HFF-Myc (cell line): ENCODE data around the gene SBNO2.

Experiments used
- DNase-seq: peaks from one replicate; pipeline ENCODE4 v3.0.0-alpha.2; 2011; ENCODE audit warnings: low read depth; ENCODE audit errors: extremely low read depth
- H3K4me3 ChIP-seq: replicated peaks from 2 replicates; pipeline ENCODE4 v1.5.1; 2011; ENCODE audit warnings: low read depth, mild to moderate bottlenecking, control low read depth, low read length
- CTCF ChIP-seq: IDR thresholded peaks from 2 replicates; pipeline ENCODE4 v1.5.1; 2012; ENCODE audit warnings: mild to moderate bottlenecking, low read depth, low read length, control low read depth; ENCODE audit errors: missing control alignments

SBNO2 gene

GRCh38 chr19:1105008-1105872 lies 68.8 kb downstream of the SBNO2 start:
- TF ChIP-seq CTCF = no peak
- no peak for DNase-seq
- peak overlapping the region; percentile 63 for H3K4me3 ChIP-seq

- peak overlapping the region; percentile 63 for H3K4me3 ChIP-seq
- DNase-seq = no peak
- TF ChIP-seq CTCF = no peak
Measured at GRCh38 chr19:1104311-1105007, 69.6 kb downstream of the SBNO2 start.

- H3K4me3 ChIP-seq = peak within 1 kb of the TSS; percentile 63
- peak; percentile 95 for DNase-seq
- TF ChIP-seq CTCF = no peak
Measured at GRCh38 chr19:1103708-1104310, 70.3 kb downstream of the SBNO2 start, which contains the start of gene GPX4. TSS of gene GPX4 (plus strand) at chr19:1103994. CDS start at chr19:1104044, 50 bp downstream.

GRCh38 chr19:1103132-1103707 lies 70.8 kb downstream of the SBNO2 start:
- no peak for TF ChIP-seq CTCF
- DNase-seq = no peak
- H3K4me3 ChIP-seq = peak overlapping the region; percentile 18

- peak; percentile 99 for DNase-seq
- H3K4me3 ChIP-seq = no peak overlapping the region
- no peak for TF ChIP-seq CTCF
Measured at GRCh38 chr19:1102407-1103131, 71.5 kb downstream of the SBNO2 start.

- no peak for DNase-seq
- H3K4me3 ChIP-seq = no peak overlapping the region
- no peak for TF ChIP-seq CTCF
Measured at GRCh38 chr19:1101337-1101698, 72.8 kb downstream of the SBNO2 start.
